HepG2 (cell line): ENCODE results near the gene SASH1. TPM values are rescaled to one million over a fixed set of nuclear protein-coding genes. Genes with fewer than 3 reads are reported as not detected.

Source experiments
- ATAC-seq: fragments of 200-7000 bp; cut with Tn5 transposase; 3 replicates; pipeline ENCODE4 v1.9.1; 2020; ENCODE audit warnings: mild to moderate bottlenecking, moderate library complexity
- BruUV-seq: library from RNA; stranded (reverse); fragments of 400-500 nt; replicated peaks from 2 replicates; lab custom pipeline; 2021; lab: Mats Ljungman, UMichigan
- CTCF ChIA-PET: fragments of 300-600 bp; formaldehyde crosslinking; extraction: SDS; loops from one replicate; lab custom pipeline; 2021; ENCODE audit warnings: low total read pairs, inconsistent platforms, low intra/inter-chr PET ratio; lab: Yijun Ruan, JAX
- POLR2A ChIA-PET: fragments of 350-600 bp; sonication (Branson Sonifier 250); formaldehyde crosslinking; loops from one replicate; lab custom pipeline; 2020; ENCODE audit warnings: antibody characterized with exemption, inconsistent platforms; lab: Yijun Ruan, JAX
- DNase-seq: peaks from one replicate; pipeline ENCODE4 v3.0.0-alpha.2; 2015; ENCODE audit warnings: low spot score
- FAIRE-seq: peaks from 3 replicates; lab custom pipeline; 2011; peaks lifted over from hg19 to GRCh38; lab: Jason Lieb, UNC
- H2AFZ ChIP-seq: one replicate; pipeline ENCODE4 v1.6.1; 2011; ENCODE audit warnings: low read length, inconsistent platforms
- H3K27ac ChIP-seq: fragments of 300-600 bp; 3 replicates; pipeline ENCODE4 v1.8.0; 2011; ENCODE audit warnings: mixed run types, mild to moderate bottlenecking, mixed read lengths, low read length, inconsistent platforms; ENCODE audit not compliant: insufficient read depth; ENCODE audit errors: extremely low read length
- H3K27me3 ChIP-seq, 2 experiments: fragments of 200-600 bp in 1 of 2; 2 replicates in 1 of 2; 3 replicates in 1 of 2; pipeline versions ENCODE4 v1.6.0 to v1.8.0; 2011; ENCODE audit warnings: low read length in 2 of 2, mild to moderate bottlenecking in 2 of 2, moderate library complexity in 2 of 2, inconsistent platforms in 1 of 2; ENCODE audit not compliant: insufficient read depth in 2 of 2, control insufficient read depth in 1 of 2
- H3K36me3 ChIP-seq, 2 experiments: fragments of 200-600 bp in 1 of 2; replicated peaks in 1 of 2; 2 replicates in 1 of 2; 3 replicates in 1 of 2; pipeline versions ENCODE4 v1.5.1 to v1.8.0; 2011; ENCODE audit warnings: low read length in 2 of 2, inconsistent platforms in 1 of 2; ENCODE audit not compliant: insufficient read depth in 2 of 2, control insufficient read depth in 1 of 2
- H3K4me1 ChIP-seq: 2 replicates; pipeline ENCODE4 v1.5.1; 2012; ENCODE audit warnings: low read length, inconsistent platforms; ENCODE audit not compliant: insufficient read depth
- H3K4me2 ChIP-seq: 2 replicates; pipeline ENCODE4 v1.6.0; 2011; ENCODE audit warnings: low read depth, low read length, inconsistent platforms
- H3K4me3 ChIP-seq, 3 experiments: fragments of 200-600 bp in 1 of 3; sonication (generic), shearing (Covaris generic) in 1 of 3; replicated peaks in 1 of 3; 2 replicates each; pipeline ENCODE4 v1.5.1; 2011 to 2016; ENCODE audit warnings: low read length in 3 of 3, inconsistent platforms in 2 of 3, low read depth in 2 of 3, mild to moderate bottlenecking in 2 of 3, control low read depth in 1 of 3, mixed read lengths in 1 of 3; ENCODE audit not compliant: insufficient read depth in 1 of 3
- H3K79me2 ChIP-seq: one replicate; pipeline ENCODE4 v1.6.1; 2011; ENCODE audit warnings: low read length, inconsistent platforms; ENCODE audit not compliant: insufficient read depth
- H3K9ac ChIP-seq: 2 replicates; pipeline ENCODE4 v1.6.0; 2011; ENCODE audit warnings: mild to moderate bottlenecking, low read depth, low read length, inconsistent platforms; ENCODE audit not compliant: insufficient read depth
- H3K9me3 ChIP-seq: 2 replicates; pipeline ENCODE4 v1.5.1; 2012; ENCODE audit warnings: mild to moderate bottlenecking, low read length
- H4K20me1 ChIP-seq: 2 replicates; pipeline ENCODE4 v1.6.0; 2011; ENCODE audit warnings: inconsistent platforms, mild to moderate bottlenecking, low read length, moderate library complexity; ENCODE audit not compliant: insufficient read depth
- HOMEZ ChIP-seq: IDR thresholded peaks from 2 replicates; pipeline ENCODE4 v1.6.1; 2016; ENCODE audit warnings: low read depth
- HOXA3 ChIP-seq: sonication (generic); formaldehyde crosslinking; IDR thresholded peaks from 2 replicates; pipeline ENCODE4 v1.5.0; 2020; ENCODE audit warnings: missing genetic modification reagents
- STAG1 ChIP-seq: sonication (generic); formaldehyde crosslinking; IDR thresholded peaks from 2 replicates; pipeline ENCODE4 v1.4.0; 2020; ENCODE audit warnings: missing genetic modification reagents
- TCF7L2 ChIP-seq: IDR thresholded peaks from 2 replicates; pipeline ENCODE4 v1.6.1; 2011; ENCODE audit warnings: mild to moderate bottlenecking, low read depth, low read length, moderate library complexity
- ZNF207 ChIP-seq: fragments of 450-650 bp; IDR thresholded peaks from 2 replicates; pipeline ENCODE4 v1.6.1; 2016; ENCODE audit warnings: antibody characterized with exemption, borderline replicate concordance
- ZNF235 ChIP-seq: sonication (generic); formaldehyde crosslinking; IDR thresholded peaks from 2 replicates; pipeline ENCODE4 v1.8.1; 2023; ENCODE audit warnings: mild to moderate bottlenecking, missing genetic modification reagents, borderline replicate concordance
- ZNF557 ChIP-seq: sonication (generic); formaldehyde crosslinking; IDR thresholded peaks from 2 replicates; pipeline ENCODE4 v1.4.0; 2020; ENCODE audit warnings: missing genetic modification reagents
- WGBS: methylation state at CpG from one replicate; pipeline ENCODE4 v1.1.6; 2017; ENCODE audit warnings: low lambda C conversion rate; 5-methylcytosine and 5-hydroxymethylcytosine counted together
- in situ Hi-C: cut with HindIII; loops from 2 replicates; pipeline ENCODE4 v1.10.0; 2017; ENCODE audit warnings: low pct_unique_long_range_greater_than_20kb; ENCODE audit not compliant: extremely low pct_ligation_motif_present
- intact Hi-C: fragments of 100-400 bp; cut with micrococcal nuclease; formaldehyde crosslinking; loops from one replicate; pipeline ENCODE4 v1.10.0; 2022; ENCODE audit not compliant: unreplicated experiment
- polyA plus RNA-seq, 8 experiments: library from polyadenylated mRNA; depleted of rRNA in 3 of 8; stranded (reverse) in 7 of 8; unstranded in 1 of 8; fragments of >200 nt; fragmentation: Illumina TruSeq in 4 of 8; extraction: Trizol in 4 of 8; gene quantifications; 2 replicates each; pipeline versions ENCODE4 v1.2.1 to v1.2.3, GENCODE V29; 2011 to 2016; ENCODE audit warnings: low read depth in 4 of 8, missing spikeins in 1 of 8, mixed read lengths in 1 of 8; ENCODE audit not compliant: insufficient read depth in 1 of 8
- total RNA-seq, 5 experiments: library from RNA; depleted of rRNA; stranded (reverse); fragments of >200 nt; fragmentation: Illumina TruSeq; extraction: Trizol; gene quantifications; 2 replicates each; pipeline ENCODE4 v1.2.3, GENCODE V29; 2016; ENCODE audit warnings: low read depth in 1 of 5

The SASH1 gene
- total and polyA plus RNA-seq, 2 of the 13 experiments (the other 11 are each of a cell fraction or from before 2014, with no cell fraction given): 7.5 to 8.2 TPM

- TF ChIP-seq HOMEZ (CRISPR knock-in tag) (no peak), TCF7L2 (no peak)
Observed at GRCh38 chr6:148525453-148525852, 182.8 kb downstream of the SASH1 start (continued).

GRCh38 chr6:148526145-148526544, 183.5 kb downstream of the SASH1 start:
- H2AFZ ChIP-seq: no peak overlapping the region
- intact Hi-C loops (no loop called here), in situ Hi-C loops (no loop called here)
- no peak overlapping the region for H3K9ac ChIP-seq
- CTCF ChIA-PET: no interaction called here
- no peak overlapping the region for H3K27ac ChIP-seq
- TF ChIP-seq ZNF207 (no peak), HOXA3 (CRISPR knock-in tag) (no peak), ZNF557 (CRISPR knock-in tag) (no peak)
- POLR2A ChIA-PET: no interaction called here
- H3K79me2 ChIP-seq: no peaks in the 10 kb centered on the region
- DNase-seq: no peak
- no peak for FAIRE-seq
- H4K20me1 ChIP-seq: no peaks in the 10 kb centered on the region
- no TSS peak for BruUV-seq
- no peak overlapping the region for H3K4me2 ChIP-seq
- no peak for ATAC-seq
- H3K9me3 ChIP-seq: no peaks in the 10 kb centered on the region
- H3K4me3 ChIP-seq: no peak overlapping the region
- no peaks in the 10 kb centered on the region for H3K4me1 ChIP-seq
- 99% methylated on average over 7 of the region's 7 CpGs for WGBS
- peaks cover 1 to 31% of the 10 kb centered on the region in 2 experiments; a peak in 3 of 5 replicates for H3K36me3 ChIP-seq
- H3K27me3 ChIP-seq: no peaks in the 10 kb centered on the region

GRCh38 chr6:148528292-148528691, 185.7 kb downstream of the SASH1 start:
- H2AFZ ChIP-seq: no peak overlapping the region
- no peaks in the 10 kb centered on the region for H4K20me1 ChIP-seq
- H3K27me3 ChIP-seq: no peaks in the 10 kb centered on the region
- ChIA-PET POLR2A (no interaction called here), CTCF (no interaction called here)
- no peak overlapping the region for H3K27ac ChIP-seq
- peaks cover 11 to 41% of the 10 kb centered on the region in 2 experiments for H3K36me3 ChIP-seq
- no peaks in the 10 kb centered on the region for H3K79me2 ChIP-seq
- 84% methylated on average over 5 of the region's 5 CpGs for WGBS
- in situ Hi-C loops (no loop called here), intact Hi-C loops (loop anchor here (2.0 kb wide), 1 partner anchor 63 kb away; no protein-coding TSS in a partner anchor)
- ATAC-seq (no peak), DNase-seq (no peak), FAIRE-seq (no peak)
- BruUV-seq: no TSS peak
- H3K4me1 ChIP-seq: no peaks in the 10 kb centered on the region
- no peak overlapping the region for H3K9ac ChIP-seq
- H3K4me2 ChIP-seq: no peak overlapping the region
- TF ChIP-seq STAG1 (CRISPR knock-in tag) (0 out of 2 replicates have a peak, but pooled peaks have one; percentile 14), ZNF235 (CRISPR knock-in tag) (no peak)
- no peak overlapping the region for H3K4me3 ChIP-seq
- no peaks in the 10 kb centered on the region for H3K9me3 ChIP-seq
